GM10266 (cell line): ENCODE results near the gene BCL11B.

ENCODE experiments used
- DNase-seq: peaks from one replicate; pipeline ENCODE4 v3.0.0; 2012; ENCODE audit errors: extremely low spot score
- TF ChIP-seq, protein P1 (sequence below): IDR thresholded peaks from 2 replicates; pipeline ENCODE4 v1.5.1; 2012; ENCODE audit warnings: mild to moderate bottlenecking, low read depth; ENCODE audit not compliant: control insufficient read depth, insufficient read depth; ENCODE audit errors: missing control alignments

BCL11B gene

DNA sequence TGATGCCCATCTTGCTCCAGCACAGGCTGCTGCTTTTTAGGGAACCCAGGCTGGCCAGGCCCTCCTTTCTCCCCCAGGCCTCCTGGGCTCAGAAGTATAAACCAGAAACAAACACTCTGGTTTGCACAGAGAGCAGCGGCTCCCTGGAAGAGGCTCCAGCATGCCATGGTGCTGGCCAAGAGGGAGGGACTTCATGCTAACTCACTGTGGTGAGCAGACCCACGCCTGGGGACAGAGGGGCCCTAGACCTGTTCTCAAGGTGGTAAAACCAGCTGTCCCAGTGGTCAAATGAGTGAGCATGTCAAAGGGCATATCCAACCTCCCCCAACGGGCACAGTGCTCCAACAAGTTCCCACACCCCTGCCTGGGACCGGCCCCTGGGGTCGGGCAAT lies 15.5 kb downstream of the BCL11B start:
- no peak for DNase-seq
- TF ChIP-seq, protein P1, sequence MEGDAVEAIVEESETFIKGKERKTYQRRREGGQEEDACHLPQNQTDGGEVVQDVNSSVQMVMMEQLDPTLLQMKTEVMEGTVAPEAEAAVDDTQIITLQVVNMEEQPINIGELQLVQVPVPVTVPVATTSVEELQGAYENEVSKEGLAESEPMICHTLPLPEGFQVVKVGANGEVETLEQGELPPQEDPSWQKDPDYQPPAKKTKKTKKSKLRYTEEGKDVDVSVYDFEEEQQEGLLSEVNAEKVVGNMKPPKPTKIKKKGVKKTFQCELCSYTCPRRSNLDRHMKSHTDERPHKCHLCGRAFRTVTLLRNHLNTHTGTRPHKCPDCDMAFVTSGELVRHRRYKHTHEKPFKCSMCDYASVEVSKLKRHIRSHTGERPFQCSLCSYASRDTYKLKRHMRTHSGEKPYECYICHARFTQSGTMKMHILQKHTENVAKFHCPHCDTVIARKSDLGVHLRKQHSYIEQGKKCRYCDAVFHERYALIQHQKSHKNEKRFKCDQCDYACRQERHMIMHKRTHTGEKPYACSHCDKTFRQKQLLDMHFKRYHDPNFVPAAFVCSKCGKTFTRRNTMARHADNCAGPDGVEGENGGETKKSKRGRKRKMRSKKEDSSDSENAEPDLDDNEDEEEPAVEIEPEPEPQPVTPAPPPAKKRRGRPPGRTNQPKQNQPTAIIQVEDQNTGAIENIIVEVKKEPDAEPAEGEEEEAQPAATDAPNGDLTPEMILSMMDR, result no peak

DNA sequence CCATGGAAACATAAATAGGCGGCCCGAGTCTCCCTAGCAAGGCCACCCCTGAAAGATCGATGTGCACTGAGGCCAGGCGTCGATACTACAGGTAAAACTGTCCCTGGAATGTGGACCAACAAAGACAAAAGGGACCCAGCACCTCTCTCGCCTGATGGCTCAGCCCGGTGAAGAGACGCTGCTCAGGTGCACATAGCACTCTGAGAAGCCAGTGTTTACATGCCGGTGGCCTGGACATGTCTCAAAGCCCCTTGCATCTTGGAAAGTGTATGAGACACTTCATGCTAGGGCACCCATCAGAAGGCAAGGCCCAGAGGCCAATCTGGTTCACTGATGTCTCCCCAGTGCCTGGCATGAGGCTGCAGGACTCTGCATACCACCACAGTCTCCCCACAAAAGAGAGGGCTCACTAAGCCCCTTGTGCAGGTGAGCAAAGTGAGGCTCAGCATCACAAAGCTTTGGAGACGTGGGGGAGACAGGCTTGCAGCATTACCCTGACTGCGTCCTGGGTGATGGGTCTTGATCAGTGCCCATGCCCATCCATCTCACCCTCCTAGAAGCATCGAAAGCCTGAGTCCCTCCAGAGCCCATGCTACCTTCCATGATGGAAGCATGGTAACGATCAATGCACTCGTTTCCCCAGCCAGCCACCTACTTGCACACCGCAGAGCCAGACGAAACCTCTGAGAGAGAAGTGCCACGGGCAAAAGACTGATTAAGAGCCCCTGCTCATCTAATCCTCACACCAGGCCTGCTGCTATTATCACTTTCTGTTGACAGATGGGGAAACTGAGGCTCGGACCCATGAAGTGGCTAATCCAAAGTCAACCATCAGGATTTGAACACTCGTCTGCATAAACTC lies 16.1 kb downstream of the BCL11B start:
- TF ChIP-seq, protein P1, result no peak
- no peak for DNase-seq

DNA sequence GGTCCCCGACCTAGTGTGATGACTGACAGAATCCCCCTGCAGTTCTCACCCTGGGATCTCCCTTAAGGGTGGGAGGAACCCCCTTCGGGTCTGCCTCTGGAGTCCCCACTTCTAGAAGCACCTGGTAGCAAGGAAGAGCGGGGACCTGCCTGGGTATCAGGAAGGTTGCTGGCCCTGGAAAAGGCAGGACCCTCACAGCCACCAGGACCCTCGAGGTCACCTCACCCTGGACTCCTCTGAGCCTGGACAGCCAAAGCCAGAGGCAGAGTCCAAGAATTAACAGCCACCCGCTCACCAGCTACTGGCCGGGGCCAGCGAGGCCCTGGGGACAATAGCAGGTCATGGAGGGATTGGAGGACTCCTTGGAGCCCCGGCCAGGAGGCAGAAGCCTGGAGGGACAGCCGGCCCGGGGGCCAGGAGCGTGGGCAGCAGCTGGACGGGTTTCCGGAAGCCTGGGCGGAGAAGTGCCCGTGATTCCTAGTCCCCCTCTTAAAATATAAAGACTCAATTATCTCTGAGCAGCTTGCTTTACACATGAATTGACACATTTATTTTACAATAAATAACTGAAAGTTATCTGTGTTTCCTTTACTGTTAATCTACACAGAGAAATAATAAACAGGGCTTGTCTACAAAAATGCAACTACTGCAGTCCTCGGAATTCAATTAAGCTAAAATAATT lies 17.5 kb downstream of the BCL11B start:
- TF ChIP-seq, protein P1, result no peak

DNA sequence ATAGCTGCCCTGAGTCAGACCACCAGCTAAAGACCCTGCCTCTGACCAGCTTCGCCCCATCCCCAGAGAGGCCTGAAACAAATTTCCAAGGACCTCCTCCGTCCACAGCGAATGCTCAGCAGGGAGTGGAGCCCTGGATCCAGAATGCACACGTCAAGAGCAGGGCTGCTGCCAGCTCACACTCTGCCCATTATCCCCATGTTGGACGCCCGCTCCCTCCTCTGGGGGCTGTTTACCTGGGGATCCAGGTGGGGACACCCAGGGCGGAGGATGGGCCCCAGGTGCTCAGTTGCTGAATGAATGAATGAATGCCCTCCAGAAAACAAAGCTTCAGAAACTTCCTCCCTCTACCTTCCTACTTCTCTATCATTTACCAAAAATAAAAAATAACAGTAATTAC lies 18.1 kb downstream of the BCL11B start:
- no peak for DNase-seq
- TF ChIP-seq, protein P1, result no peak

More for the DNA sequence above, 17.5 kb downstream of the BCL11B start:
- no peak for DNase-seq

DNA sequence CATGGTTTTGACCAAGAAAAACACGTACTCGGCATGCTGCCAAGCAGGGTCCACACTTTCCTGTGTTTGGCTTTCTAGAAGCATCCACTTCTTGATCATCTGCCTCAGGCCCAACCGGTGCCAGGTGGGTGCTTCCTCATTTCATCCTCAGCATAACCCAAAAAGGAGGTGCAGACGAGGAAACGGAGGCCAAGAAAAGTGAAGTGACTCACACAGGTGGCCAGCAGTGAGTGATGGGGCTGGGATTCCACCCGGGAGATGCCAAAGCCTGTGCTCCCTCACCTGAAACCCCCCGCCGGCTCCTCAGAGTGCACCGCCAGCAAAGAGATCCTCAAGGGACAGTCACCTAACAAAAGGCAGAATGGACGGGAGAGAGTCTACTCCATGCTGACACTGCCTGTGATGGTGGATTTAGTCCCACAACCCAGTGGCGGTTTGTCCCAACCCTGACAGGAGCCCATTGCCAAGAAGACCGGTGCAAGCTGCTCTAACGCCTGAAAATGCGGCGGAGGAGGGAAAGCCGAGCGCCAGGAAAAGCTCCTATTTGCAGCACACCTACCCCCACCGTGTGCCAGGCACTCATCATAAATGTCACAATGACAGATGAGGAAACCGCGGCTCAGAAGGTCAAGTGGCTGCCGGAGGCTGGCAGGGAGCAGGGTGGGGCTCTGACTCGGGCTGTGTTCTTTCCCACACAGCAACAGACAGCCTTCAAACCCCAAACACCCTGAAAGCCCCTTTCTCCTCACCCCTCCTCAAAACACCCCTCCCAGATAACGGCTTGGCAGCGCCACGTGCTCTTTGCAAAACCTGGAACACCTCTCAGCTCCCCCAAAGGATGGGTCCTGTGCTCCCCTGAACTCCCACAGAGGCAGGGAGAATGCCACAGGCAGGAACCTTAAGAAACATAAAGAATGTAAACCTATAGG lies 18.8 kb downstream of the BCL11B start:
- TF ChIP-seq, protein P1, result no peak
- DNase-seq, result no peak

DNA sequence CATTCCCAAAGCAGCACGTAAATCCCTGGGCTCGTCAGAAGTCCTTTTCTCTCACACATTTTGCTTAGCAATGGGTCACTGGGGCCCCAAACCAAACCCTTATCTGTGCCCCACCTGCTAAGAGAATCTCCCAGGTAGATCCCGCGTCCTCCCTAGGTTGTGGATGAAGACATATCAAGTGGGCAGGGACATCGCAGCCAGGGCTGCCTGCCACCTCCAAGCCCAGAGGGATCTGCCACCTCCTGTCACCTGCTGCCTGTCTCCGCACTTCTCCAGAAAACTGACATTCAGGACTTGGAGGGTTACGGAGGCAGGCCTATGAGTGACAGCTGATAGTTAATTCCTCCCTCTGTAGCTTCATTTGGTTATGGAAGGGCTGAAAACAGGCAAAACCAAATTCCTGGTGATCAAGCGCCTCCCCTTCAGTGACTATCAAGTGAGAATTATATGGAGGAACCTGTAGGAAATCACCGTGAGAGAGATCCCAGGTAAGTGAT lies 19.5 kb downstream of the BCL11B start:
- TF ChIP-seq, protein P1, result no peak
- DNase-seq, result no peak
